HG02588 (cell line): ENCODE results near the gene DPH2.

Experiments used
- ATAC-seq: cut with Tn5 transposase; IDR thresholded peaks from one replicate; pipeline ENCODE4 v1.9.1; 2021; ENCODE audit warnings: mild to moderate bottlenecking, moderate library complexity; ENCODE audit not compliant: unreplicated experiment

Gene DPH2

GRCh38 chr1:43963890-43964289 is 5.9 kb upstream of the DPH2 start:
- no peak for ATAC-seq

- ATAC-seq, result no peak
Observed at GRCh38 chr1:43965316-43965715, 4.5 kb upstream of the DPH2 start.

DNA sequence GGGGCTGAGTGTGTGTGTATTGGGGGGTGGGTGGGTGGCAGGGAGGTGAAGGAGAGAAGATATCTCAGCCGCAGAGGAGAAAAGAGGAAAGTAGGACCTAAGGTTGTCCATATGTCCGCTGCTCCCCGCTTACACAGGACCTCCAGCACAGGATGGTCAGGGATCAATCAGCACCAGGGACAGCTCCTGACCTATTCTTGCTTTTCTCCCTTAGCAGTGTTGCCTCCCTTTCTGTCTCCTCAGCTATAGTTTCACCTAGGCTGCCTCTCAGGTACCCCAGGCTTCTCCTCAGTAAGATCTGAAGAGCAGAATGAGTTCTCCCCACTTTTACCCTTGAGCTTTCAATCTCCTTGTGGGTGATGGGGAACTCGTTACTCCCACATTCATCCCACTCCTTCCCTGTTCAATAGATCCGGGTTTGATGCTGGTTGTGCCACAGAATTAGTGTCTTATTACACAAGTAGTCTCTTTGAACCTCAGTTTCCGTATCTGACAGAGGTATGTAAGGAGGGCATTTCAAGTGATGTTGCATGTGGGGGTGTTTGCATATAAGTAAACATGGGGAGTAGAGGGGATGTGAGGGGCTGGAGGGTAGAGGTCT is 1.4 kb upstream of the DPH2 start:
- no peak for ATAC-seq

- ATAC-seq, result no peak
Observed at GRCh38 chr1:43969416-43969745, 429 bp upstream of the DPH2 start.

DNA sequence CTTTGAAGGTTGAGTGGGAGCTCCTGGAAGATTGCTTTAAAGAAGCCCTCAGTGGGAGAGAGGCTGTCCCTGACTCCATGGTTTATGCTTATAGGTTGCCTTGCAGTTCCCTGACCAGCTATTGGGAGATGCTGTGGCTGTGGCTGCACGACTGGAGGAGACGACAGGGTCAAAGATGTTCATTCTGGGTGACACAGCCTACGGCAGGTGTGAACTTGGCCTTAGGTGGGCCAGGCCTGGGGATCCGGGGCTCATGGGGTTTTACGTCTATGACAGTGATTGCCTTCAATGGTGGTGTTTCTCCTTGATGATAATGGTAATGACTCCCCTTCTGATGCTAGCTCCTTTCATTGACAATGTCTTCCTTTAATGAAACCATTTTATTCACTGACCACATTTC is 692 bp downstream of the DPH2 start:
- no peak for ATAC-seq

DNA sequence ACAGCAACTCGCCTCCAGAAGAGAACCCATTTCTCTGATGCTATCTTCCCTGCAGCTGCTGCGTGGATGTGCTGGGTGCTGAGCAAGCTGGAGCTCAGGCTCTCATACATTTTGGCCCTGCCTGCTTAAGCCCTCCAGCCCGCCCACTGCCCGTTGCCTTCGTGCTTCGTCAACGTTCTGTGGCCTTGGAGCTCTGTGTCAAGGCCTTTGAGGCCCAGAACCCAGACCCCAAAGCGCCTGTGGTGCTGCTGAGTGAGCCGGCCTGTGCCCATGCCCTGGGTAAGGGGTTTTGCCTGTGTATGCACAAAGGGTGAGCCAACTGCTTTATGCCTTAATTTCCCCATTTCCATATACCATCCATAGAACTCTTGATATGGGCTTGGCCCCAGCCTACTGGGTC is 1.1 kb downstream of the DPH2 start:
- ATAC-seq, result no peak

- no peak for ATAC-seq
Observed at GRCh38 chr1:43971336-43971980, 1.6 kb downstream of the DPH2 start.

DNA sequence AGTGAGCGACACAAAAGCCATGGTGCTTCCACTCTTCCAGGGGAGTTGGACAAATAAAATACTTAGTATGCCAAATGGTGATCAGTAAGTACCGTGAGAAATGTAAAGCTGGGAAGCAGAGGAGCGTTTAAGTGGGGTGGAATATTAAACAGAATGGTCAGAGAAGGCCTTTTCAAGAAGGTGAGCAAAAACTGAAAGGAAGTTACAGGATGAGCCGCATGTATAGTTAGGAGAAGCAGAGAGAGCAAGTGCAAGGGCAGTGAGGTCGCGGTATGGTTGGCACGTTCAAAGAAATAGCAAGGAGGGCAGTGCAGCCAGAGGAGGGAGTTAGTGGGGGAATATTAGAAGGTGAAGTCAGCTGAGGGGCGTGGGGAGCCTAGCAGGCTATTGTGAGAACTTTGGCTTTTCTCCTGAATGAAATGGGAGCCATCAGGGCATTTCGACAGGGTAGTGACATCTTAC is 4.2 kb downstream of the DPH2 start:
- ATAC-seq, result no peak

DNA sequence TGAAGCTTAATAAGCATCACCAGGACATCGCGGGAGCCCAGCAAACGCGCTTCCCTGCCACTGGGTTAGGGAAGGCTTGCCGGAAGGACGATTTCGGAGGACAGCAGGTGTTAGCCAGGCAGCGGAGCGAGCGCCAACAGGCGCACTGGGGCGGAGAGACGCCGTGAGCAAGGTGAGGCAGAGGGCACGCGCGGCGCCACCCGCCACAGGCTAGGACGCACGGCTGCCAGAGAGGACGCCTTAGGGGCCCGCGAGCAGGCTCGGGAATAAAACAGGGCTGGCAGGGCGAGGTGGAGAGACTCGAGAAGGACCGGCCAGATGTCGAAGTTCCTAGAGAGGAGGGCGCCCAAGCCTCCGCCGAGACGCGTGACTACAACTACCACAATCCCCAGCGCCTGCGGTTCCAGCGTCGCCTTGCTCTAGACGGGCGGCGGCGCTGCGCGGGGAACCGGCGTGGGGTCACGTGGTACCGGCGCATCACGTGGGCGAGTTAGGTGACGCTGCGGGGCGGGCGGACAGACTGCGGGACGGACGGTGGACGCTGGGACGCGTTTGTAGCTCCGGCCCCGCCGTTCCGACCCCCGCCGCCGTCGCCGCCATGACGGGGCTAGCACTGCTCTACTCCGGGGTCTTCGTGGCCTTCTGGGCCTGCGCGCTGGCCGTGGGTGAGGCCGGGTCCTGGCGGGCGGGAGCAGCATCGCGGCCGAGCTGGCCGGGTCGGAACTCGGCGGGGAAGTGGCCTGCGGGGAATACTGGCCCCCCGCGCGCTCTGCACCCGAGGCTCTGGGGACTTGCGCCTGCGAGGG is 4.8 kb downstream of the DPH2 start, which contains the start of gene ATP6V0B:
Gene ATP6V0B, plus strand, starts transcription at position 518 of the 806 bp plus-strand sequence. Its CDS starts 81 bp downstream, at position 599.
- peak; percentile 66 for ATAC-seq

GRCh38 chr1:43975249-43975961 is 5.6 kb downstream of the DPH2 start:
- no peak for ATAC-seq

- no peak for ATAC-seq
Observed at GRCh38 chr1:43976045-43976444, 6.2 kb downstream of the DPH2 start.

- no peak for ATAC-seq
Observed at GRCh38 chr1:43976890-43977289, 7.1 kb downstream of the DPH2 start.

DNA sequence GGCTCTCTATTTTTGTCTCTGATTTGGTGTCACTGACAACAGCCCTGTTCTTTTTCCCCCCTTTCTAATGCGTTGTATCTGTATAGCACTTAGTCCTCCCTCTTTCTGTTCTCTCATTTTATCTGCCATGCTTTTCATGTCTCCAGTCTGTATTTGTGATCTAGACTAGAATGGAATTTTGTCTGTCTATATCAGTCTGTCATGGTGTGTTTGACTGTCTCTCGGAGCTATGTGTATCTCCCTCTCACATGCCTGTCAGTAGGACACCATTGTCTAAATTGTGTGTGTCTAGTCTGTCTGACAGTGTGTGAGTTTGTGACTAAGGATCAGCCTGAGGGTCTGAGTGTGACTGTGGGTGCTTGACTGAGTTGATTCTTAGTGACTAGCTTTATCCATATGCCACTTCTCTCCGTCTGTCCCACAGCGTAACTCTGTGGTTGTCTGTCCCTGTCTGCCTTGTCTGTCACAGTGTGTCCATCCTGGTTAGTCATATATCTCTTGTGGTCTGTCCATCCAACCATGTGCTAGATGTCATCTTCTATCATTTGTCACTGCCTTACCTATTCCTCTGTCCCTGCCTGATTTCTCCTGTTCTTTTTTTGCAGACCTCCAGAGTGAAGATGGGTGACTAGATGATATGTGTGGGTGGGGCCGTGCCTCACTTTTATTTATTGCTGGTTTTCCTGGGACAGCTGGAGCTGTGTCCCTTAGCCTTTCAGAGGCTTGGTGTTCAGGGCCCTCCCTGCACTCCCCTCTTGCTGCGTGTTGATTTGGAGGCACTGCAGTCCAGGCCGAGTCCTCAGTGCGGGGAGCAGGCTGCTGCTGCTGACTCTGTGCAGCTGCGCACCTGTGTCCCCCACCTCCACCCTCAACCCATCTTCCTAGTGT is 7.8 kb downstream of the DPH2 start:
- ATAC-seq, result no peak

- ATAC-seq, result no peak
Observed at GRCh38 chr1:43978264-43978550, 8.4 kb downstream of the DPH2 start.

DNA sequence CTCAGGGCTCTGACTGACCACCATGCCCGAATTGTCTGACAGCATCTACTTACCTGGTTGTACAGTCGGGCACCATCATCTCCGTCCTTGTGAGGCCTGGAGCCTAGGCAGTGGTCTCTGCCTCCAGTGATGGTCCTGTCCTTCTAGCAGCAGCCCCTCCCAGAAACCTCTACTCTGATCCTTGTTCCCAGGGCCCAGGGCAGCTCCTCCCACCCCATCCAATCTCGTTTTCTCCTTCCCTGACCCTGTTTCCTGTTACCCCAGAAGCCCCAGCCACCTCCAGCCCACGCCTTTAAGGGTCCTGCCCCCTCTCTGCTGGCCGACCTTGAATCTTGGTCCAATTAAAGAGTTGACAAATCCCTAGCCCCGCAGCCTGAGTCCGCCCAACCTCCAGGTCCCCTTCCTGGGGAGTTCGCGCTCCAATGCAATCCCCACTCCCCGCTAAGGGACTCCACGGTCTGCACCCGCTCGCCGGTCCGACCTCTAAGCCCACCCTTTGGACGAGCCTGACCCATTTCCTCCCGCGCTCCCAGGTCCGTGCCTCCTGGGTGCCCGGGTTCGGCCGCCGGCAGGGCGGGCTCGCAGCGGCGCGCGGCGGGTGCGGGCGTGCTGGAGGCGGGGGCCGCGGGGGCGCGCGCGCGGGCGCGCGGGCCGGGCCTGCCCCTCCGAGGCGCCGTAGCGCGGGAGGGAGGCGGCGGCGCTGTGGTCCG is 8.9 kb downstream of the DPH2 start, which contains the start of gene B4GALT2:
Gene B4GALT2, plus strand, starts transcription at position 660 of the 710 bp plus-strand sequence. CDS start 1,951 bp downstream, outside the sequence.
- no peak for ATAC-seq

DNA sequence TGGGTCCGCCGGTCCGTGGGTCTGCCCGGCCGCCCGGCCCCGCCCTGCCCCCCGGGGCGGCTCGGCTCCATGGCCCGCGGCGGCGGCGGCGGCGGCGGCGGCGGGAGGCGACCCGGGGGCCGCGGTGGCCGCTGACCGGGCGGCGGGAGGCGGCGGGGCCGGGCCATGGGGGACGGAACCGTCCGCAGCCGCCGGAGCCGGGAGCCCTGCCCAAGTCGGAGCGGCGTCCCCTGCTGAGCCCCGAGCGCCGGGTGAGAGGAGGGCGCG is 9.4 kb downstream of the DPH2 start:
- ATAC-seq, result no peak

- no peak for ATAC-seq
Observed at GRCh38 chr1:43979528-43980254, 9.9 kb downstream of the DPH2 start.

DNA sequence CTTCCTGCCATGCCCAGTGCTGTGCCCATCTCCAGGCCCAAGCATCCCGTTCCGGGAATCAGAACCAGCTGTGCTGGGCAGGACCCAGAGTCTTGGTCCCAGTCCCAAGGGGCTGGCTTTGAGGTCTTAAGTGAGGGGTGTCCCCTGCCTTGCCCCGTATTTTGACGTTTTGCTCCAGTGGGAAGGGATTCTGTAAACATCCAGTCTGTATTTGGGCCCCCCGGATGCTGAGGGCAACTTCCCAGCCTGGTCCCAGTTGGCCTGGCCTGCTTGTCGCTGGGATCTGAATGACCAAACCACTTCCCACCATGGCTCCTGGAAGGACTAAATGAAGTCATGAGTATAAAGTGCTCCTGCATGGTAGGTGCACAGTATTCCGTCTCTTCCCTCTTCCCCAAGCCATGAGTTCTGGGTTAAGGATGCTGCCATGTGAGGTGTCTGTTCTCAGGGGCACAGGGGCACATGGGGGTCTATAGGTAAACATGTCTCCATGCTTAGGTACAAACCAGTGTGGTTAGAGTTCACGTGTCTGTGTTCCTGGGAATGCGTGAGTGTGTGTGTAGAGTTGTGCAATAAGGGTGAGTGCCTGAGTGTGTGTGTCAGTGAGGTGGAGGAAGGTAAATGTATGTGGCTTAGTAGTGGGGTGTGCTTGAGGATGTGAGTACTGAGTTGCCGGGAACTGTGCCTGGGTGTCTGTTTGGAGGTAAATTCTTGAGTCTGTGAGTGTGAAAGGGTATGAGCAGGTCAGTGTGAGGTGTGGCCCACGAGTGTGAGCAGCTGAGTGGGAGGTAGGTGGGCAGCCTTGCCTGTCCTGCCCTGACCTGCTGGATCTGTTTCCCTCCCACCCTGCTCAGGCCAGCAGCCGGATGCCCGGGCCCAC is 10.7 kb downstream of the DPH2 start:
- ATAC-seq, result no peak

DNA sequence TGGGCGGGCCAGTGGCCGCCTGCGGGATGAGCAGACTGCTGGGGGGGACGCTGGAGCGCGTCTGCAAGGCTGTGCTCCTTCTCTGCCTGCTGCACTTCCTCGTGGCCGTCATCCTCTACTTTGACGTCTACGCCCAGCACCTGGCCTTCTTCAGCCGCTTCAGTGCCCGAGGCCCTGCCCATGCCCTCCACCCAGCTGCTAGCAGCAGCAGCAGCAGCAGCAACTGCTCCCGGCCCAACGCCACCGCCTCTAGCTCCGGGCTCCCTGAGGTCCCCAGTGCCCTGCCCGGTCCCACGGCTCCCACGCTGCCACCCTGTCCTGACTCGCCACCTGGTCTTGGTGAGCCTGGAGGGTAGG is 11.3 kb downstream of the DPH2 start:
- ATAC-seq, result no peak
